Endodermal cell (in vitro differentiated cells): ENCODE measurements around the gene AOPEP. TPM values are rescaled to one million over a fixed set of nuclear protein-coding genes. Genes with fewer than 3 reads are reported as not detected.

Source experiments
- DNase-seq: peaks from one replicate; pipeline ENCODE4 v3.0.0-alpha.2; 2017
- H3K27ac ChIP-seq: 2 replicates; pipeline ENCODE4 v1.5.1; 2013; ENCODE audit warnings: mild to moderate bottlenecking, low read depth, low read length, moderate library complexity
- H3K27me3 ChIP-seq: 2 replicates; pipeline ENCODE4 v1.6.1; 2013; ENCODE audit warnings: mild to moderate bottlenecking, low read length, moderate library complexity; ENCODE audit not compliant: insufficient read depth, control insufficient read depth, poor library complexity, severe bottlenecking
- H3K36me3 ChIP-seq: 2 replicates; pipeline ENCODE4 v1.7.0; 2013; ENCODE audit warnings: mild to moderate bottlenecking, low read length, moderate library complexity; ENCODE audit not compliant: control insufficient read depth, insufficient read depth
- H3K4me1 ChIP-seq: one replicate; pipeline ENCODE4 v1.7.0; 2013; ENCODE audit warnings: low read length; ENCODE audit not compliant: control insufficient read depth, insufficient read depth
- H3K4me3 ChIP-seq: 2 replicates; pipeline ENCODE4 v1.5.1; 2013; ENCODE audit warnings: mild to moderate bottlenecking, low read length, moderate library complexity
- H3K9ac ChIP-seq: 2 replicates; pipeline ENCODE4 v1.6.1; 2013; ENCODE audit warnings: mild to moderate bottlenecking, low read length, moderate library complexity; ENCODE audit not compliant: poor library complexity, severe bottlenecking; ENCODE audit errors: extremely low read depth
- H3K9me3 ChIP-seq: 2 replicates; pipeline ENCODE4 v1.6.1; 2013; ENCODE audit warnings: mild to moderate bottlenecking, low read length, moderate library complexity; ENCODE audit not compliant: control insufficient read depth
- H3K27ac Mint-ChIP-seq: 2 replicates; pipeline ENCODE4 v1.8.0; 2020; ENCODE audit warnings: mixed read lengths
- H3K27me3 Mint-ChIP-seq: 2 replicates; pipeline ENCODE4 v1.8.0; 2021; ENCODE audit warnings: mild to moderate bottlenecking, mixed read lengths; ENCODE audit not compliant: insufficient read depth
- H3K36me3 Mint-ChIP-seq: 2 replicates; pipeline ENCODE4 v1.8.0; 2020; ENCODE audit warnings: low read depth, mixed read lengths
- H3K4me1 Mint-ChIP-seq: 2 replicates; pipeline ENCODE4 v1.8.0; 2020; ENCODE audit warnings: mixed read lengths
- H3K4me3 Mint-ChIP-seq: 2 replicates; pipeline ENCODE4 v1.8.0; 2020; ENCODE audit warnings: mild to moderate bottlenecking, moderate library complexity, mixed read lengths
- H3K9me3 Mint-ChIP-seq: 2 replicates; pipeline ENCODE4 v1.8.0; 2020; ENCODE audit warnings: mild to moderate bottlenecking, mixed read lengths
- CTCF ChIP-seq: fragments of 200-600 bp; sonication (generic); conservative IDR thresholded peaks from 2 replicates; pipeline ENCODE4 v1.5.0; 2021; ENCODE audit warnings: antibody characterized with exemption, mild to moderate bottlenecking
- WGBS, 2 experiments: methylation state at CpG; one replicate each; pipeline versions ENCODE4 v1.1.5 to v1.1.7; 2013; ENCODE audit warnings: missing lambda C conversion rate in 2 of 2, mixed read lengths in 1 of 2; ENCODE audit not compliant: insufficient coverage in 1 of 2, insufficient read length in 1 of 2; 5-methylcytosine and 5-hydroxymethylcytosine counted together
- total RNA-seq, 2 donors: library from RNA; stranded (reverse); fragmentation: NEBNext Ultra II Directional in 1 of 2; extraction: Animal tissue kit (Norgen Biotek cat#: 25700) in 1 of 2; gene quantifications; 2 replicates in 1 of 2; 3 replicates in 1 of 2; pipeline ENCODE4 v1.2.1, GENCODE V29; 2021

Gene AOPEP
- total RNA-seq, 2 donors from 2014 or later = 23.4 to 33.7 TPM

GRCh38 chr9:95027914-95028852 is 301.7 kb downstream of the AOPEP start:
- no peak overlapping the region for H3K27ac Mint-ChIP-seq
- H3K36me3 Mint-ChIP-seq = no peaks in the 10 kb centered on the region
- H3K4me1 Mint-ChIP-seq = peaks cover 22% of the 10 kb centered on the region
- DNase-seq = no peak
- H3K27me3 Mint-ChIP-seq = peaks cover 33% of the 10 kb centered on the region
- no peak overlapping the region for H3K27ac ChIP-seq
- H3K9ac ChIP-seq = no peak overlapping the region
- no peak overlapping the region for H3K4me3 ChIP-seq
- H3K4me1 ChIP-seq = peaks cover 19% of the 10 kb centered on the region
- 91 to 94% methylated on average over 8 to 11 of the region's 11 CpGs for WGBS, 2 experiments
- no peak overlapping the region for H3K4me3 Mint-ChIP-seq
- H3K9me3 Mint-ChIP-seq = no peaks in the 10 kb centered on the region
- TF ChIP-seq CTCF = no peak
- H3K27me3 ChIP-seq = peaks cover 44% of the 10 kb centered on the region
- no peaks in the 10 kb centered on the region for H3K9me3 ChIP-seq
- H3K36me3 ChIP-seq = no peaks in the 10 kb centered on the region

- TF ChIP-seq CTCF = no peak
- Mint-ChIP-seq H3K36me3 (no peaks in the 10 kb centered on the region), H3K9me3 (no peaks in the 10 kb centered on the region), H3K27ac (no peak overlapping the region), H3K4me3 (no peak overlapping the region), H3K4me1 (peaks cover 22% of the 10 kb centered on the region), H3K27me3 (peaks cover 36% of the 10 kb centered on the region)
- H3K9me3 ChIP-seq = no peaks in the 10 kb centered on the region
- no peak overlapping the region for H3K27ac ChIP-seq
- no peaks in the 10 kb centered on the region for H3K36me3 ChIP-seq
- peaks cover 51% of the 10 kb centered on the region for H3K27me3 ChIP-seq
- no peak for DNase-seq
- no peak overlapping the region for H3K4me3 ChIP-seq
- peaks cover 18% of the 10 kb centered on the region for H3K4me1 ChIP-seq
- H3K9ac ChIP-seq = no peak overlapping the region
- WGBS, 2 experiments = 91 to 95% methylated on average over 7 to 8 of the region's 8 CpGs
Observed at GRCh38 chr9:95028853-95029219, 302.3 kb downstream of the AOPEP start.

GRCh38 chr9:95029288-95029687 is 302.8 kb downstream of the AOPEP start:
- H3K9me3 ChIP-seq = no peaks in the 10 kb centered on the region
- TF ChIP-seq CTCF = no peak
- peaks cover 38% of the 10 kb centered on the region for H3K27me3 Mint-ChIP-seq
- WGBS, 2 experiments = 89 to 93% methylated on average over 5 of the region's 5 CpGs
- no peak overlapping the region for H3K27ac ChIP-seq
- H3K4me1 Mint-ChIP-seq = peaks cover 20% of the 10 kb centered on the region
- H3K27me3 ChIP-seq = peaks cover 55% of the 10 kb centered on the region
- peaks cover 19% of the 10 kb centered on the region for H3K4me1 ChIP-seq
- H3K4me3 ChIP-seq = no peak overlapping the region
- H3K36me3 ChIP-seq = no peaks in the 10 kb centered on the region
- no peak overlapping the region for H3K4me3 Mint-ChIP-seq
- H3K9ac ChIP-seq = no peak overlapping the region
- H3K9me3 Mint-ChIP-seq = no peaks in the 10 kb centered on the region
- DNase-seq = no peak
- no peak overlapping the region for H3K27ac Mint-ChIP-seq
- no peaks in the 10 kb centered on the region for H3K36me3 Mint-ChIP-seq
